AML-193 (cell line): ENCODE results near the gene PLEKHN1.
"Not testable (repeated sequence)": the region's sequence is repeated elsewhere in the genome, so short reads cannot be mapped to it uniquely, and the experiment has no call there.

Experiments
- DNase-seq, 2 experiments: peaks; one replicate each; lab custom pipeline; 2025; lab: John Stamatoyannopoulos, UW

The PLEKHN1 gene

DNA sequence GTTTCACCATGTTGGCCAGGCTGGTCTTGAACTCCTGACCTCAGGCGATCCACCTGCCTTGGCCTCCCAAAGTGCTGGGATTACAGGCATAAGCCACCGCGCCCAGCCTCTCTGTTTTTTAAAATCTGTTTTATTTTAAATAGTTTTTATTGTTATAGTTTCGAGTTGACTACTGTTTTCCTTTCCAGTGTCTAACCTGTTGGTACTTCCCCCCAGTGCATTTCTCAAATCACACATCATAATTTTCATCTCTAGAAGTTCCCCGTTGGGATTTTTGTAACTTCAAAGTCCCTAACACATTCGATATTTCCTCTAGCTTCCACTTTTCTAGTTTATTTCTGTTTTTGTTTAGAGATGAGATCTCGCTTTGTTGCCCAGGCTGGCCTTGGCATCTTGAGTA, 26.1 kb downstream of the PLEKHN1 start:
- no peak for DNase-seq

DNA sequence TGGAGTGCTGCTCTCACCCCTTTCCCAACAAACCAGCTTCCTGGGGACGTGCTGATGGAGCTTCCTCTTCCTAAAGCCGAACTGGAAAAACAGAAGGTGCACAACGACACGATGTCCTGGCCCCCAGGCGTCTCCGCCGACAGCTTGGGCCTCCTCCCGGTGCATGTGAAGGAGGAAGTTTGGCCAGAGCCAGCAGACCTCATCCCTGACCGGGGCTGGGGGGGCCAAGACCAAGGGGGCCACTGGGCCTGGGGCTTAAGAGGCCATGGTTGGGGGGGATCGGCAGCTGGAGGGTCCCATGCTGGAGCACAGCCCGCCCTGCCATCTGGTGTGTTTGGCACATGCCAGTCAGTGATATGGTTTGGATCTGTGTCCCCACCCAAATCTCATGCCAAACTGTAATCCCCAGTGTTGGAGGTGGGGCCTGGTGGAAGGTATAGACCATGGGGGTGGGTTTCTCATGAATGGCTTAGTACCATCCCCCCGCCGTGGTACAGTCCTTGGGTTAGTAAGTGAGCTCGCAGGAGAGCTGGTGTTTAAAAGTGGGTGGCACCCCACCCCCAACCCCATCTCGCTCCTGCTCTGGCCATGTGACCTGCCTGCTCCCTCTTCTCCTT, 27.2 kb downstream of the PLEKHN1 start:
- no peak for DNase-seq

GRCh38 chr1:994546-994945, 28.3 kb downstream of the PLEKHN1 start:
- DNase-seq: not testable (repeated sequence)

DNA sequence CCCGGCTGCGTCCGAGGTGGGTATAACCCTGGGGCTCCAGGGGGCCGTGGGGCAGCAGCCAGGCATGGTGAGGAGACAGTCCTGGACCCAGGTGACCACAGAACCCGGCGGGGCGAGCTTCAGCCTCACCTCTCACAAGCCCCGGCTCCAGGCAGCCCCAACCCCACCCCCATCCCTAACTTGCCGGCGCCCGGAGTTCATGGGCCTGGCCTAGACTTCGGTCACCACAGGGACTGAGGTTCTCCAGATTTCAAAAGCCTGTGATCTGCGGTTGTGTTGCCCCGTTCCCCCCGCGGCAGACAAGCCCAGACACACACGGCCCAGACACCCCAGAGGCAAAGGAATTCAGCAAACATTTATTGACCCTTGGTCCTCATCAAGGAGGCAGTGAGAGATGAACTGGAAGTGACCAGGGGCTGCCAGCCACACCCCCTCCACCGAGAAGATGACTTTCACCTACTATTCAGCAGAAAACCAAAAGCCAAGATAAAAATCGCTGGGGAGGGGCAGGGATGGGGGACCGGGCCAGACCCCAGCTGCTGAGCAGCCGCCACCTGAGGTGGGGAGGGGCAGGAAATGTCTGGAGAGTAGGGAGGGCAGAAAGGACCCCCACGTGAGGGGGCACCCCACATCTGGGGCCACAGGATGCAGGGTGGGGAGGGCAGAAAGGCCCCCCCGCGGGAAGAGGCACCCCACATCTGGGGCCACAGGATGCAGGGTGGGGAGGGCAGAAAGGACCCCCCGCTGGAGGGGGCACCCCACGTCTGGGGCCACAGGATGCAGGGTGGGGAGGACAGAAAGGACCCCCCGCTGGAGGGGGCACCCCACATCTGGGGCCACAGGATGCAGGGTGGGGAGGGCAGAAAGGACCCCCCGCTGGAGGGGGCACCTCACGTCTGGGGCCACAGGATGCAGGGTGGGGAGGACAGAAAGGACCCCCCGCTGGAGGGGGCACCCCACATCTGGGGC, 29.7 kb downstream of the PLEKHN1 start:
- no peak for DNase-seq

- DNase-seq: no peak
These were observed 30.8 kb downstream of the PLEKHN1 start for GRCh38 chr1:996851-997712.

GRCh38 chr1:997713-997992, 31.4 kb downstream of the PLEKHN1 start:
- DNase-seq: no peak

- no peak for DNase-seq
These were observed 31.9 kb downstream of the PLEKHN1 start for GRCh38 chr1:997993-998744.

GRCh38 chr1:998745-998994, 32.4 kb downstream of the PLEKHN1 start:
- no peak for DNase-seq

- no peak for DNase-seq
These were observed 32.9 kb downstream of the PLEKHN1 start for GRCh38 chr1:998995-999724.

- DNase-seq: no peak
These were observed 33.6 kb downstream of the PLEKHN1 start, which contains the start of gene HES4 for GRCh38 chr1:999725-1000356. TSS of gene HES4 (minus strand) at chr1:1000097. CDS start at chr1:999973, 124 bp downstream.

DNA sequence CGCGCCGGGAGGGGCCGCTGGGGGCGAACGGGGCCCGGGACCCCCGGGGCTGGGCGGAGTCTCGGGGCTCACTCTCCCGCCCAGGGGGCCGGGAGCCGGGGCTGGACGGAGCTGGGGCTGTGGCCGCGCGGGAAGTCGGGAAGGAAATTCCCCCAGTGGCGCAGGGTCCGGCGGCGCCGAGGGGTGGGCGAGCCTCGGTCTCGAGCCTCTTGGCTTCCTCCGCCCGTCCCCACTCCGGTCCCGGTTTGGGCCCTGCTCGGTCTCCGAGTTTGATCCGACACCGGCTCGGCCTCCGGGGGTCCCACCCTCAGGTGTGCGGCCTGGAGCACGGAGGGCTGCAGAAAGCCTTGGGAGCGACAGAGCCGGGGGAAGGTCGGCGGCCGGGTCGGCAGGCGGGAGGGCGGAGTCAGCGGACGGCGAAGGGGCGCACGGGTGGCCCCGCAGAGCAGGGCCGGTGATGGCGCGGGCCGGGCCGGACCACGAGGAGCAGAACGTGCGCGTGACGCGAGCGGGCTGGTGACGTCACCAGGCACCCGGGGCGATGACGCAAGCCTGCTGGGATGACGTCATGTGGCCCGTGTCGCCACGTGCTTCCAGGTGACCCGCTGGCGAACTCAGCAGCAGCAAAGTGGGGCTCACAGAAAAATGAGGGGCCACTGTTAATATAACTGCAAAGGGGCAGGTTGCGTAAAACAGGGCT, 34.2 kb downstream of the PLEKHN1 start:
- no peak for DNase-seq

DNA sequence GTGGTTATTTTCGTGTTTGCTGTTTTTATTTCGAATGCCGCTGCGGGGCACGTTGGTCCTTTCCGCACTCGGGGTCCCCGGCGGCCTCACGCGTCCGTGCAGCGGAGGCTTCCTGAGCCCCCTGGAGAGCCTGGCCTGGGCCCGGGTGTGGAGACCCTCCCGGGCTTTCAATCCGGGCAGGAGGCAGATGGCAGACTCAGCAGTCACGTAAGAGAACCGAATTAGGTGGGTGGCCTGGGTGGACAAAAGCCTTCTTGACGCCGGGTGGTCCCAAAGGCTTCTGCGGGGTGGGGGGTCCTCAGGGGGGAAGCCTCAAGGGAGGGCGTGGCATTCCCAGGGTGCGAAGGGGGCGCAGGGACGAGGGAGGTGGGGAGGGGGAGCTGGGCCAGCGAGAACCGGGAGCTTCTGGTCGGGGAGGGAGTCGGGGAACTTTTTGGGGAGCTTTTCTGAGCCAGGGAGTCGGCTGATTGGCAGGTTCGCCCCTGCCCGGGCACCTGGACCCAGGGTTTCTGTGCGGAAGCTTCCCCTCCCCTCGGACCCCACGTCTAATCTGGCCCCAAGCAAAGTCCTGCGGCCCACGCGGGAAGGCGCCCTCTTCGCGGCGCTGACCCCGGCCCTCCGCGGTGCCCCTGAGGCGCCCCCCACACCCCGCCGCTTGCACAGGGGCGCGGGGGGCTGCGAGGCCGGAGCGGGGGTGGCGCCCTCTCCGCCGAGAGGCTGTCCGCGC, 34.9 kb downstream of the PLEKHN1 start:
- DNase-seq: no peak

DNA sequence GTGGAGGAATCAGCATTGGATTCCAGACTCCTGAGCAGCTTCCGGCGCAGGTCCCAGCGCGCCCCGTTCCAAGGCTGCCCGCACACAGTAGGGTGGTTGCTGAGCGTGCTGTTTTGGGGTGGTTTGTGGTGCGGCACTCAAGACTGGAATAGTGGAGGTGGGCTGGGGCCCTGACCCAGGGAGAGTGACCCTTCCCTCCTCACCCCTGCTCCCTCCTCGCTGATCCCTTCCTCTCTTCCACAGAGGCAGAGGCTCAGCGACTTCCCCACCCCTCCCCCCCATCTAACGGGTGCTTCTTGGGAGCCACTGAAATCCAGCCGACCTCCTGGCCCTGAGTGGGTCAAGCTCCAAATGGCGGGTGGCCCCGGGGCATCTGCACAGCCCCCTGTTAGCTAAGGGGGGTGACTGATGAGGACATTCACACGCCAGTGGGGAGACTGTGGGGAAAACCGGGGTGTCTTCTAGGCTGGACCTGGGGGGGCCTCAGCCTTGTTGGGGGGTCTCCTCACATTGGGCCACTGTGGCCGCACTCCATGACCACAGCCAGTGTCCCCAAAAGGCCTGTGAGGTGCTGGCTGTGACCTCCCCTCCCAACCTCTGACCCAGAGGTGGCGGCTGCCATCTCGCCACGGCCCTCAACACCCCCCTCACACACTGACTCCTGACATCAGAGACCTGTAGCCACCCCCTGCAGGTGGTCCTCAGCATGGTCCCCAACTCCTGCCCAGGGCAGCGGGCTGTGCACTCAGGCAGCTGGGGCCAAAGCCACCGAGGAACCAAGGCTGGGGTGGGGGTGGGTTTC, 37.5 kb downstream of the PLEKHN1 start:
- DNase-seq: no peak

- no peak for DNase-seq
These were observed 38.1 kb downstream of the PLEKHN1 start for GRCh38 chr1:1004420-1004779.

DNA sequence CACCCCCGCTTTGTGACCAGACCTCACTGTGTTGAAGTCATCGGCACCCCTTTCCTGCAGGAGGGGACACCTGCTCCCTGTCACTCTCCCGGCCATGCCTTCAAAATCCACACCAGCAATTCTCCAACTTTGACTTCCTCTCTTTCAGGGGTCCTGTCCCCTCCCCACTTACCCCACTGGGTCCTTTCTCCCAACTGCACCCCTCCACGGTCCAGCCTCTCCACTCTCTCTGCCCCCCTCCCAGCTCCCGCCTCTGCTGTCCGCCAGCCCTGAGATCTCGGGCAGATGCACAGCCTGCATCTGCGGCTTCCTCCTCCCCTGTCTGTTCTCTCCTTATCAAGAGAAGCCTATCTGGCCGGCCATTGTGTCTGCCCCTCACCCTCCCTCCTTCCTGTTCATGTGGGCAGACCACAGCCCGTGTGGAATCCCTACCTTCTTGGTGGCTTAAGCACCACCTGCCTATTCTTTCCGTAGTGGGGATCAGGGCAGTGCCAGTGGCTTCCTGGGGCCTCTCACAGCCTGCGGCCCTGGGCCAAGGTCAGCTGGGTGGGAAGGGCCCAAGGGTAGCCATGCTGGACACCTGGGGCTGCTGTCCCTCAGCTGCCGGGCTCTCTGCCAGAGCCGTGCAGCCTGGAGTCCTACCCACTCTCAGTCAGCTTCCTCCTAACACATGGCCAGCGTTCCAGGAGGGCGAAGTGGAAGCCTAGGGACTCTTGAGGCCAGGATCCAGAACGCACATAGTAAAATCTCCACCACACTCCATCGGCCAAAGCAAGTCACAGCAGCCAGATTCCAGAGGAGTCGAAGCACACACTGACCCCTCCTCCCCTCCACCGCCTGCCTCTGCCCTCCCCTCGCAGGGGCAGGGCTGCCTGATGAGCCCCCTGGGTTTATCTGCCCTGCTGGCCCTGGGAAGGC, 38.8 kb downstream of the PLEKHN1 start:
- no peak for DNase-seq

- no peak for DNase-seq
These were observed 39.6 kb downstream of the PLEKHN1 start for GRCh38 chr1:1005774-1006304.
